ENCODE data around the gene RNPEPL1. TPM values are rescaled to one million over a fixed set of nuclear protein-coding genes. Genes with fewer than 3 reads are reported as not detected.
A peak's percentile ranks its signal among the peaks of the same experiment; 100 is the strongest.

The RNPEPL1 gene
- total RNA-seq, 1 donor from 2014 or later, result 196 TPM

DNA sequence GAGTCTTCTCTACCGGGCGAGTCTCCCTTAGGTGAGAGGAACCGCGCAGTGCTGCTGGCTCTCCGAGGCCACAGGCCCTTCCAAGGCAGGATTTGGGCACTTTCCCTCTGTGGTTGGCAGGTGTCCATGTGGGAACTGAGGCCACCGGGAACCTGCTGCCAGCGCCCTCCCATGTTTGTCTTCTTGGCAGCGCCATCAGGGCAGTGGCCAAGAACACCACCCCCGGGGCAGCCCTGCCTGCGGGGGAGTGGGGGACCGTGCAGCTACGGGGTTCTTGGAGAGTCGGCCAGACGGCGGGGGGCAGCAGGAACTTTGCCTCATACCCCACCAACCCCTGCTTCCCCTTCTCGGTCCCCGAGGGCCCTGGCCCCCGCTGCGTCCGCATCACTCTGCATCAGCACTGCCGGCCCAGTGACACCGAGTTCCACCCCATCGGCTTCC lies 28.2 kb downstream of the RNPEPL1 start:
- Histone ChIP-seq H3K36me3 (peaks cover 19 to 24% of the 10 kb centered on the region in 2 donors), H3K4me3 (peak overlapping the region in 1 of 2 donors; percentile 35), H3K27ac (no peak overlapping the region), H3K9me3 (no peaks in the 10 kb centered on the region), H3K4me1 (peaks cover 9 to 20% of the 10 kb centered on the region in 2 donors), H3K27me3 (no peaks in the 10 kb centered on the region)
- intact Hi-C loops (cut with DNase I), result no loop called here
- DNase-seq (ENCODE audit: low spot score in 2 of 2), result peak; percentile 16 to 83
- no peak for TF ChIP-seq CTCF (IDR thresholded peaks at IDR 0.05)

GRCh38 chr2:240597054-240597418 lies 28.8 kb downstream of the RNPEPL1 start:
- Histone ChIP-seq H3K36me3 (peaks cover 19 to 21% of the 10 kb centered on the region in 2 donors), H3K27me3 (no peaks in the 10 kb centered on the region), H3K4me1 (peaks cover 9 to 20% of the 10 kb centered on the region in 2 donors), H3K4me3 (no peak overlapping the region), H3K27ac (no peak overlapping the region), H3K9me3 (no peaks in the 10 kb centered on the region)
- no peak for TF ChIP-seq CTCF (IDR thresholded peaks at IDR 0.05)
- intact Hi-C loops (cut with DNase I), result no loop called here
- peak in 1 of 2 donors; percentile 5 for DNase-seq (ENCODE audit: low spot score in 2 of 2)

DNA sequence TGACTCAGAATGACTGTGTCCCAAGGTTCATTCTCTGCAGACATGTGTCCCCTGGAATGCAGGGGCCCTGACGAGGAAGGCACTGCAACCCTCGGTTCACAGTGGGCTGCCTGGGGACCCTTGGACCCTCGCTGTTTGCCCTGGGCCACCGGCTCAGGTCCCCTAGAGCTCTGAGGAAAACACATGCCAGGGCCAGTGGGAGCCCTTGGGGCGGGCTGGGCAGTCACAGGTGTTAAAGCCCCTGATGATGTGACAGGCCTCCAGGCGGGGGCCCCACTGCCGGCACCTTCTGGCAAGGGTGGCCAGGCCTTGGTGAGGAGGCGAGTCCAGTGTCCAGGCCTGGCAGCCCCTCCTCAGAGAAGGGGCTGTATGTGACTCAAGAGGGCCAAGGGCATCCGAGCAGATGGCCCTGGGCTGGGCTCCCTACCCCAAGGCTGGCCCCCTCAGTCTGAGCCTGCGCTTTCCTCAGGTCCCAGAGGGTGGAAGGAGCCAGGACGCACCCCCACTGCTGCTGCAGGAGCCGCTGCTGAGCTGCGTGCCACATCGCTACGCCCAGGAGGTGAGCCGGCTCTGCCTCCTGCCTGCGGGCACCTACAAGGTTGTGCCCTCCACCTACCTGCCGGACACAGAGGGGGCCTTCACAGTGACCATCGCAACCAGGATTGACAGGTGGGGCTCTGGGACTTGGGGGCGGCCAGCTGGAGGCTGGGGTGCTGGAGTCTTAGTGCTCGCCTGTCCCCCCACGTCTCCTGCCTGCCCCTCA lies 29.3 kb downstream of the RNPEPL1 start:
- Histone ChIP-seq H3K27ac (no peak overlapping the region), H3K4me1 (peaks cover 9 to 20% of the 10 kb centered on the region in 2 donors), H3K9me3 (no peaks in the 10 kb centered on the region), H3K36me3 (peaks cover 16 to 19% of the 10 kb centered on the region in 2 donors), H3K27me3 (no peaks in the 10 kb centered on the region), H3K4me3 (no peak overlapping the region)
- DNase-seq (ENCODE audit: low spot score in 2 of 2), result peak; percentile 6 to 53
- intact Hi-C loops (cut with DNase I), result no loop called here
- TF ChIP-seq CTCF (IDR thresholded peaks at IDR 0.05), result no peak

DNA sequence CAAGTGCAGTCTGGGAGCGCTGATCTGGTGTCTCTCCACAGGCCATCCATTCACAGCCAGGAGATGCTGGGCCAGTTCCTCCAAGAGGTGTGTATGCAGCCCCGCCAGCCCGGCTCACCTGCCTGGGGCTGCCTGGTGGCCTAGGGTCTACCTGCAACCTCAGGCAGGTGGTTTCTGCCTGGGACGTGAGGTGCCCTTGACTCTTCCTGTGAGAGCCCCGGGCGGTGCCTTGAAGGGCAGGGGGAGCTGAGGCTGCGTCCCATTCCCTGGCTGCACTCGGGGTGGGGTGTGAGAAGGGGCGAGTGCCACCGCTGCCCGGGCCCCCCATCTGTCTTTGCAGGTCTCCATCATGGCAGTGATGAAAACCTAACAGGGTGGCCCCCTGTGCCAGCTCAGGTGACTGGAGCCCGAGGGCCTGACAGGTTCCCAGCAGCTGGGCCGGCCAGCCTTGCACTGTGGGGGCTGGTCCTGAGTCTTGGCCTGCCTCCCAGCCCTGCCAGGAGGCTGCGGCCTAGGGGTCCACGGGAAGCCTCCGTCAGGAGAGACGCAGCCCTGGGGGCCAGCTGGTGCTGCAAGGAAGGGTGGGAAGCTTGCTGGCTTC lies 30.1 kb downstream of the RNPEPL1 start:
- H3K4me1 ChIP-seq, result peaks cover 9 to 20% of the 10 kb centered on the region in 2 donors
- H3K27me3 ChIP-seq, result no peaks in the 10 kb centered on the region
- DNase-seq (ENCODE audit: low spot score in 2 of 2), result peak in 1 of 2 donors; percentile 56
- no peaks in the 10 kb centered on the region for H3K9me3 ChIP-seq
- H3K4me3 ChIP-seq, result no peak overlapping the region
- no peak overlapping the region for H3K27ac ChIP-seq
- intact Hi-C loops (cut with DNase I), result no loop called here
- H3K36me3 ChIP-seq, result peaks cover 16 to 19% of the 10 kb centered on the region in 2 donors
- TF ChIP-seq CTCF (IDR thresholded peaks at IDR 0.05), result no peak

DNA sequence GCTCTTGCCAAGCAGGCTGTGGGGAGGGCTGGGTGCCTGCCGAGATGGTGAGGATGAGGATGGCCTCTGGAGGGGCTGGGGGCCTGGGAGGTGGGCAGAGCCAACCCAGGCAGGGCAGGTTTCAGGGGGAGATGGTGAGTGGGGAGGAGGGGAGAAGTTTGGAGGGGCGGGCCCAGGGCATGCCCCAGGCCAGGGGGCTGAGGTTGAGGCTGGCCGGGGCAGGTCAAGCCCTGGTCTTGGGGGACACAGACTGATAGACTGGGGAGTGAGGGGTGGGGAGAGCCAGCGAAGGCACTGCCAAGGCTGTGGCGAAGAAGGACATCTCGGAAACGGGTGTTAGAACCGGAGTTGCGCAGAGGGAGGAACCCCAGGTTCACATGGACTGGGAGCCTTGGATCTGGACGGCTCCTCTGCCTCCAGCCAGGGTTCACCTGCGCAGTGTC lies 30.9 kb downstream of the RNPEPL1 start:
- DNase-seq (ENCODE audit: low spot score in 2 of 2), result peak in 1 of 2 donors; percentile 35
- Histone ChIP-seq H3K9me3 (no peaks in the 10 kb centered on the region), H3K4me1 (peaks cover 9 to 20% of the 10 kb centered on the region in 2 donors), H3K27me3 (no peaks in the 10 kb centered on the region), H3K27ac (no peak overlapping the region), H3K4me3 (no peak overlapping the region), H3K36me3 (peaks cover 16 to 19% of the 10 kb centered on the region in 2 donors)
- no peak for TF ChIP-seq CTCF (IDR thresholded peaks at IDR 0.05)
- intact Hi-C loops (cut with DNase I), result no loop called here

Measured in ascending aorta (tissue), 2 donors.